ENCODE measurements around the gene MYLK2.
"Not testable (repeated sequence)": the region's sequence is repeated elsewhere in the genome, so short reads cannot be mapped to it uniquely, and the experiment has no call there.

MYLK2 gene

GRCh38 chr20:31815408-31816188, 3.6 kb upstream of the MYLK2 start:
- no peak for DNase-seq

- no peak for DNase-seq
Observed at GRCh38 chr20:31816221-31816620, 2.9 kb upstream of the MYLK2 start.

GRCh38 chr20:31817461-31817860, 1.7 kb upstream of the MYLK2 start:
- no peak for DNase-seq

- DNase-seq = no peak
Observed at GRCh38 chr20:31818376-31818908, 714 bp upstream of the MYLK2 start.

- DNase-seq = no peak
Observed at GRCh38 chr20:31820228-31820627, 1.1 kb downstream of the MYLK2 start.

GRCh38 chr20:31821427-31821826, 2.3 kb downstream of the MYLK2 start:
- DNase-seq = no peak

GRCh38 chr20:31822421-31823330, 3.5 kb downstream of the MYLK2 start:
- DNase-seq = peak; percentile 80

GRCh38 chr20:31823360-31824124, 4.4 kb downstream of the MYLK2 start:
- no peak for DNase-seq

- no peak for DNase-seq
Observed at GRCh38 chr20:31824125-31824485, 4.9 kb downstream of the MYLK2 start.

- DNase-seq = no peak
Observed at GRCh38 chr20:31824554-31825313, 5.6 kb downstream of the MYLK2 start.

GRCh38 chr20:31826074-31826473, 6.9 kb downstream of the MYLK2 start:
- no peak for DNase-seq

- no peak for DNase-seq
Observed at GRCh38 chr20:31827059-31827458, 7.9 kb downstream of the MYLK2 start.

- not testable (repeated sequence) for DNase-seq
Observed at GRCh38 chr20:31828016-31828415, 8.9 kb downstream of the MYLK2 start.

- DNase-seq = no peak
Observed at GRCh38 chr20:31829731-31830130, 10.6 kb downstream of the MYLK2 start.

- no peak for DNase-seq
Observed at GRCh38 chr20:31830406-31830981, 11.3 kb downstream of the MYLK2 start.

- DNase-seq = no peak
Observed at GRCh38 chr20:31831211-31831610, 12.1 kb downstream of the MYLK2 start.

- DNase-seq = no peak
Observed at GRCh38 chr20:31831771-31832306, 12.7 kb downstream of the MYLK2 start.

- DNase-seq = no peak
Observed at GRCh38 chr20:31833130-31833930, 14.2 kb downstream of the MYLK2 start.

GRCh38 chr20:31833931-31834521, 14.9 kb downstream of the MYLK2 start:
- no peak for DNase-seq

GRCh38 chr20:31835554-31835953, 16.4 kb downstream of the MYLK2 start:
- no peak for DNase-seq
